Measurements from ENCODE around the gene CHCHD6.

DNA sequence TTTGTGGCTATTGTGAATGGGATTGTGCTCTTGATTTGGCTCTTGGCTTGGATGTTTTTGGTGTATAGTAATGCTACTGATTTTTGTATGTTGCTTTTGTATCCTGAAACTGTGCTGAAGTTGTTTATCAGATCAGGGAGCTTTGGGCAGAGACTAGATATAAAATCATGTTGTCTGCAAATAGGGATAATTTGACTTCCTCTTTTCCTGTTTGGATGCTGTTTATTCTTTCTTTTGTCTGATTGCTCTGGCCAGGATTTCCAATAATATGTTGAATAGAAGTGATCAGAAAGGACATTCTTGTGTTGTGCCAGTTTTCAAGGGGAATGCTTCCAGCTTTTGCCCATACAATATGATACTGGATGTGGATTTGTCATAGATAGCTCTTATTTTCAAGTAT, 66.1 kb downstream of the CHCHD6 start:
- TF ChIP-seq POLR2A (IDR thresholded peaks at IDR 0.05) (no peak), POLR2AphosphoS5 (IDR thresholded peaks at IDR 0.05) (no peak), EP300 (IDR thresholded peaks at IDR 0.05) (no peak)
- TF ChIP-seq, protein P1, sequence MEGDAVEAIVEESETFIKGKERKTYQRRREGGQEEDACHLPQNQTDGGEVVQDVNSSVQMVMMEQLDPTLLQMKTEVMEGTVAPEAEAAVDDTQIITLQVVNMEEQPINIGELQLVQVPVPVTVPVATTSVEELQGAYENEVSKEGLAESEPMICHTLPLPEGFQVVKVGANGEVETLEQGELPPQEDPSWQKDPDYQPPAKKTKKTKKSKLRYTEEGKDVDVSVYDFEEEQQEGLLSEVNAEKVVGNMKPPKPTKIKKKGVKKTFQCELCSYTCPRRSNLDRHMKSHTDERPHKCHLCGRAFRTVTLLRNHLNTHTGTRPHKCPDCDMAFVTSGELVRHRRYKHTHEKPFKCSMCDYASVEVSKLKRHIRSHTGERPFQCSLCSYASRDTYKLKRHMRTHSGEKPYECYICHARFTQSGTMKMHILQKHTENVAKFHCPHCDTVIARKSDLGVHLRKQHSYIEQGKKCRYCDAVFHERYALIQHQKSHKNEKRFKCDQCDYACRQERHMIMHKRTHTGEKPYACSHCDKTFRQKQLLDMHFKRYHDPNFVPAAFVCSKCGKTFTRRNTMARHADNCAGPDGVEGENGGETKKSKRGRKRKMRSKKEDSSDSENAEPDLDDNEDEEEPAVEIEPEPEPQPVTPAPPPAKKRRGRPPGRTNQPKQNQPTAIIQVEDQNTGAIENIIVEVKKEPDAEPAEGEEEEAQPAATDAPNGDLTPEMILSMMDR (IDR thresholded peaks at IDR 0.05), result no peak
